GM06990 (cell line): ENCODE measurements around the gene FAT1.

Experiments used
- DNase-seq: peaks from one replicate; pipeline ENCODE4 v3.0.0-alpha.2; 2011; ENCODE audit not compliant: insufficient read length; ENCODE audit errors: extremely low read depth
- H3K27me3 ChIP-seq: replicated peaks from 2 replicates; pipeline ENCODE4 v1.6.0; 2011; ENCODE audit warnings: low read length; ENCODE audit not compliant: control insufficient read depth, insufficient read depth
- H3K36me3 ChIP-seq: 2 replicates; pipeline ENCODE4 v1.5.1; 2011; ENCODE audit warnings: low read length; ENCODE audit not compliant: control insufficient read depth, insufficient read depth
- H3K4me3 ChIP-seq: replicated peaks from 2 replicates; pipeline ENCODE4 v1.5.1; 2011; ENCODE audit warnings: low read depth, mild to moderate bottlenecking, control low read depth, low read length
- TF ChIP-seq, protein P1 (sequence below): IDR thresholded peaks from 2 replicates; pipeline ENCODE4 v1.5.1; 2011; ENCODE audit warnings: low read length, control low read depth, mild to moderate bottlenecking, inconsistent platforms; ENCODE audit not compliant: insufficient read depth, poor library complexity, severe bottlenecking

FAT1 gene

DNA sequence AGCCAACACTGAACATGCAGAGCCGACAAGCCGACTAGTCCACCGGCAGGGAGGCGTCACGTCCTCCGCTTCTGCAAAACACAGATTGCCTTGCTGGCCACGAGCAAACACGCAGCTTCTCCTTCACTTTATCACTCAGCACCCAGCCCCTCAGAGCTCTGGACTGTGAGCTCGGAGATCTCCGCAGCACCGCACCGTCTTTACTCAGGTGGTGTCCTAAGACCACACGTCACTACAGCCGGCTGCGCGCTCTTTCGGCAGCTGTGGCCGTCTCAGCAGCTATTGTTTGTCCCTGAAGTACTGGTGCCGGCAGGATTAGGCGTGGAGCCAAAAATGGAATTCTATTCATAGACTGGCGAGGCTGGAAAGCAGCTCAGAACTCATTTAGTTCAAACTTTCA is 72.0 kb downstream of the FAT1 start:
- TF ChIP-seq, protein P1, sequence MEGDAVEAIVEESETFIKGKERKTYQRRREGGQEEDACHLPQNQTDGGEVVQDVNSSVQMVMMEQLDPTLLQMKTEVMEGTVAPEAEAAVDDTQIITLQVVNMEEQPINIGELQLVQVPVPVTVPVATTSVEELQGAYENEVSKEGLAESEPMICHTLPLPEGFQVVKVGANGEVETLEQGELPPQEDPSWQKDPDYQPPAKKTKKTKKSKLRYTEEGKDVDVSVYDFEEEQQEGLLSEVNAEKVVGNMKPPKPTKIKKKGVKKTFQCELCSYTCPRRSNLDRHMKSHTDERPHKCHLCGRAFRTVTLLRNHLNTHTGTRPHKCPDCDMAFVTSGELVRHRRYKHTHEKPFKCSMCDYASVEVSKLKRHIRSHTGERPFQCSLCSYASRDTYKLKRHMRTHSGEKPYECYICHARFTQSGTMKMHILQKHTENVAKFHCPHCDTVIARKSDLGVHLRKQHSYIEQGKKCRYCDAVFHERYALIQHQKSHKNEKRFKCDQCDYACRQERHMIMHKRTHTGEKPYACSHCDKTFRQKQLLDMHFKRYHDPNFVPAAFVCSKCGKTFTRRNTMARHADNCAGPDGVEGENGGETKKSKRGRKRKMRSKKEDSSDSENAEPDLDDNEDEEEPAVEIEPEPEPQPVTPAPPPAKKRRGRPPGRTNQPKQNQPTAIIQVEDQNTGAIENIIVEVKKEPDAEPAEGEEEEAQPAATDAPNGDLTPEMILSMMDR: no peak
- no peaks in the 10 kb centered on the region for H3K27me3 ChIP-seq
- H3K4me3 ChIP-seq: no peak overlapping the region
- no peak for DNase-seq
- H3K36me3 ChIP-seq: no peaks in the 10 kb centered on the region

DNA sequence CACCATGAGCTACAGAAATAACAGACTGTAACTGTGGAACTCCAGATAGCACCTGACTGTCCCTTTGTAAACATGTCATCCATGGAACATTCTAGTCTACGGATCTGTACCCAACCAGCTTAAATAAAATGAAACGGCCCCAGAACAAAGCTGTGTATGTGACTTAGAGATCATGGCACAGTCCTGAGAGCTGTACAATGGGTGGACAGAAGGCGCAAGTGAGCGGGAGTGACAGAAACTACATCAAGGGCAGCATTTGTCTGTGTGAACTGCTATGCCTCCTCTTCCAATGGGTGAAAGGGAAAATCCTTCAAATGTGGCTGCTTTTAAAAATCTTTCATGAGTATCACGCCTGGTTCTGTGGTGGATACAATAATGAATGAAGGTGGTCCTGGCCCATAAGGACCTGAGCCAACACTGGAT is 72.5 kb downstream of the FAT1 start:
- H3K27me3 ChIP-seq: no peaks in the 10 kb centered on the region
- H3K4me3 ChIP-seq: no peak overlapping the region
- TF ChIP-seq, protein P1: no peak
- H3K36me3 ChIP-seq: no peaks in the 10 kb centered on the region
- no peak for DNase-seq

DNA sequence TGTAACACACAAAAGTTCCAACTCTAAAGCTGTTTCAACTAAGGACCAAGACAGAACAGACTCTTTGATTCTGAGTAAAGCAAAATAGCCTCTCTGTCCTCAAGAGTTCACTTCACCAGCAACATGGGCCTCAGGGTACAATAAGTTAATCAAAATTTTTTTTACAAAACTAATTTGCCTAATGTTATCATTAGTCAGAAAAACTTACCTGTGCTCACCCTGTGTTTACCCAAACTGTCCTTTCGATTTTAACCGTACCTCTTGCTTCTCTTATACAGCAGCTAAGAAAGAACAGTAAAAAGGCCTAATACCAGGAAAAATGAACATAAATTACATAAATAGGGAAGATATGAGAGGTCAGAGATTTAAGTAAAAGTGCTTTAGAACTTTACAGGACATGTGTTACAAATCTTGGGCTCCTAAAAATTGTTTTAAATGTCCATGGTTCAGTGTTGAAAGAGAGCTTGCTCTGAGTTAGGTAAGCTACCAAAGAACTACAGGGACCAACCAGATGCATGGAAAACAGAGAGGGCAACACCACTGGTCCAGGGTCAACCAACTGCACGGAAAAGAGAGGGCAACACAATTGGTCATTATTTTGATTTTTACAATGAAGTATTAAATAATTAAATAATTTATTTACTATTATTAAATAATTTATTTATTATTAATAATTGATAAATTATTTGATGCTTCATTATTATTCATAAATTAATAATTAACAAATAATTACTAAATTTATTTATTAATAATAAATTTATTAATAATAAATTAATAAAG is 73.1 kb downstream of the FAT1 start:
- DNase-seq: no peak
- TF ChIP-seq, protein P1: no peak
- H3K27me3 ChIP-seq: no peaks in the 10 kb centered on the region
- H3K4me3 ChIP-seq: no peak overlapping the region
- H3K36me3 ChIP-seq: no peaks in the 10 kb centered on the region

DNA sequence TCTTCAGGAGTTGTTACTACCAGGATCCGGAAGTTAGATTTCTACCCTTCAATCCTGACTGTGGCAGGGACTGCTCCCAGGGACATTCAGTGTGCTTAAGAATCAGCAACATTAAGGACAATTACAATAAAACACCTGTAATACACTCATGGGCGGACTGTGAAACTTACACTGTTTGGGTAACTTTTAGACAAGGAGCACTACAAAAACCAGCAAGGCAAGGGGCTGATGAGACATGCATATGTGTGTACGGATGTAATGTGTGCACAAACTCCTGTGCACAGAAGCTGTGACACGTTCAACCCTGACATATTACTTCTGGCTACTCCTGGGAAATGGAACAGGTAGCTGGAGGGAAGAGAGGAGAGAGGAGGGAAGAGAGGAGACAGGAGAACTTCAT is 75.8 kb downstream of the FAT1 start:
- no peaks in the 10 kb centered on the region for H3K36me3 ChIP-seq
- TF ChIP-seq, protein P1: no peak
- no peaks in the 10 kb centered on the region for H3K27me3 ChIP-seq
- H3K4me3 ChIP-seq: no peak overlapping the region
- no peak for DNase-seq

DNA sequence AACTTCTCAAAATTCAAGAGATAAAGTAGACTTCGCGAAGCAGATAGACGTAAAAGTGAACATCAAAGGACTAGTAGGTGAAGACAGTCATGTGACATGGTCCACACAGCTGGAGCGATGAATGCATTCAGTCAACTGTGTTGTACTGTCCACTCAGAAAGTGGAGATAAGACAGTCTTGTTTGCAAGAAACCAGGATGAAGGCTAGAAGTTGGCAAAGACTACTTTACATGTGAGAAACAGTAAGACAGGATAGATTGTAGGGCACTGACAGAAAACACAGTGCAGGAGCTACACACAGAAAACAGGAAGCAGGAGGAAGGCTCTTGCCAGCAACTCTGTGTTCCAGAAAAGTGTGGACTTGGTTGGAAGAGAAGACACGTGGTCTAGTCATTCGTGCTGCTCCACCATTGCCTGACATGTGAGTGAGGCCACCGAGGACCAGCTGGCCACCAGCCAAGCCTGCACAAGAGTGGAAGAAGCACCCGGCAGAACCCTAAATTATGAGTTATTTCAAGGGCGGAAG is 78.9 kb downstream of the FAT1 start:
- Histone ChIP-seq H3K4me3 (no peak overlapping the region), H3K27me3 (no peaks in the 10 kb centered on the region), H3K36me3 (no peaks in the 10 kb centered on the region)
- TF ChIP-seq, protein P1: no peak
- DNase-seq: no peak
